ENCODE results near the gene PCLO.
"Not testable (repeated sequence)": the region's sequence is repeated elsewhere in the genome, so short reads cannot be mapped to it uniquely, and the experiment has no call there.

PCLO gene

GRCh38 chr7:83111391-83111790 is 51.3 kb downstream of the PCLO start:
- no peak for ATAC-seq (ENCODE audit: low read depth)
- Mint-ChIP-seq H3K36me3 (no peaks in the 10 kb centered on the region), H3K27me3 (no peaks in the 10 kb centered on the region)

GRCh38 chr7:83109352-83109751 is 53.3 kb downstream of the PCLO start:
- DNase-seq (ENCODE audit: low spot score in 2 of 2) (no peak), ATAC-seq (ENCODE audit: low read depth) (no peak)
- Mint-ChIP-seq H3K27ac (no peak overlapping the region), H3K36me3 (no peaks in the 10 kb centered on the region), H3K4me1 (no peaks in the 10 kb centered on the region), H3K27me3 (no peaks in the 10 kb centered on the region), H3K9me3 (peaks cover 3% of the 10 kb centered on the region), H3K4me3 (no peak overlapping the region)

More at GRCh38 chr7:83111391-83111790, 51.3 kb downstream of the PCLO start:
- DNase-seq (ENCODE audit: low spot score in 2 of 2), result no peak
- Mint-ChIP-seq H3K9me3 (peaks cover 3% of the 10 kb centered on the region), H3K4me3 (no peak overlapping the region), H3K4me1 (no peaks in the 10 kb centered on the region), H3K27ac (no peak overlapping the region)

GRCh38 chr7:83105948-83106347 is 56.7 kb downstream of the PCLO start:
- Mint-ChIP-seq H3K9me3 (peaks cover 2% of the 10 kb centered on the region), H3K27ac (no peak overlapping the region), H3K27me3 (no peaks in the 10 kb centered on the region), H3K36me3 (no peaks in the 10 kb centered on the region), H3K4me3 (no peak overlapping the region), H3K4me1 (no peaks in the 10 kb centered on the region)
- ATAC-seq (ENCODE audit: low read depth) (no peak), DNase-seq (ENCODE audit: low spot score in 2 of 2) (no peak)

GRCh38 chr7:83105063-83105462 is 57.6 kb downstream of the PCLO start:
- H3K4me3 Mint-ChIP-seq, result no peak overlapping the region
- no peaks in the 10 kb centered on the region for H3K4me1 Mint-ChIP-seq
- ATAC-seq (ENCODE audit: low read depth) (no peak), DNase-seq (ENCODE audit: low spot score in 2 of 2) (no peak)
- no peak overlapping the region for H3K27ac Mint-ChIP-seq
- H3K9me3 Mint-ChIP-seq, result peaks cover 2% of the 10 kb centered on the region
- H3K36me3 Mint-ChIP-seq, result no peaks in the 10 kb centered on the region
- no peaks in the 10 kb centered on the region for H3K27me3 Mint-ChIP-seq

- H3K9me3 Mint-ChIP-seq, result peaks cover 3% of the 10 kb centered on the region
- DNase-seq (ENCODE audit: low spot score in 2 of 2) (no peak), ATAC-seq (ENCODE audit: low read depth) (no peak)
- no peaks in the 10 kb centered on the region for H3K27me3 Mint-ChIP-seq
- H3K4me3 Mint-ChIP-seq, result no peak overlapping the region
- H3K27ac Mint-ChIP-seq, result no peak overlapping the region
- no peaks in the 10 kb centered on the region for H3K4me1 Mint-ChIP-seq
- no peaks in the 10 kb centered on the region for H3K36me3 Mint-ChIP-seq
Measured at GRCh38 chr7:83101530-83101929, 61.2 kb downstream of the PCLO start.

- ATAC-seq (ENCODE audit: low read depth) (no peak), DNase-seq (ENCODE audit: low spot score in 2 of 2) (no peak)
- H3K4me3 Mint-ChIP-seq, result no peak overlapping the region
- H3K9me3 Mint-ChIP-seq, result peaks cover 3% of the 10 kb centered on the region
- H3K4me1 Mint-ChIP-seq, result no peaks in the 10 kb centered on the region
- no peaks in the 10 kb centered on the region for H3K27me3 Mint-ChIP-seq
- no peaks in the 10 kb centered on the region for H3K36me3 Mint-ChIP-seq
- H3K27ac Mint-ChIP-seq, result no peak overlapping the region
Measured at GRCh38 chr7:83096065-83096580, 66.6 kb downstream of the PCLO start.

- no peak for ATAC-seq (ENCODE audit: low read depth)
- Mint-ChIP-seq H3K4me1 (no peaks in the 10 kb centered on the region), H3K27me3 (no peaks in the 10 kb centered on the region), H3K4me3 (no peak overlapping the region), H3K27ac (no peak overlapping the region), H3K36me3 (no peaks in the 10 kb centered on the region), H3K9me3 (no peaks in the 10 kb centered on the region)
- no peak for DNase-seq (ENCODE audit: low spot score in 2 of 2)
Measured at GRCh38 chr7:83085299-83085698, 77.4 kb downstream of the PCLO start.

GRCh38 chr7:83079879-83080278 is 82.8 kb downstream of the PCLO start:
- not testable (repeated sequence) for H3K27me3 Mint-ChIP-seq; H3K36me3 Mint-ChIP-seq; H3K27ac Mint-ChIP-seq; DNase-seq (ENCODE audit: low spot score in 2 of 2); H3K4me1 Mint-ChIP-seq; H3K9me3 Mint-ChIP-seq; ATAC-seq (ENCODE audit: low read depth); H3K4me3 Mint-ChIP-seq

- no peaks in the 10 kb centered on the region for H3K36me3 Mint-ChIP-seq
- H3K4me1 Mint-ChIP-seq, result no peaks in the 10 kb centered on the region
Measured at GRCh38 chr7:83077328-83077727, 85.4 kb downstream of the PCLO start.

GRCh38 chr7:83072576-83073517 is 89.8 kb downstream of the PCLO start:
- Mint-ChIP-seq H3K27me3 (no peaks in the 10 kb centered on the region), H3K4me1 (no peaks in the 10 kb centered on the region), H3K27ac (no peak overlapping the region), H3K4me3 (no peak overlapping the region), H3K9me3 (peaks cover 4% of the 10 kb centered on the region), H3K36me3 (no peaks in the 10 kb centered on the region)
- ATAC-seq (ENCODE audit: low read depth) (no peak), DNase-seq (ENCODE audit: low spot score in 2 of 2) (no peak)

More at GRCh38 chr7:83077328-83077727, 85.4 kb downstream of the PCLO start:
- Mint-ChIP-seq H3K4me3 (no peak overlapping the region), H3K27ac (no peak overlapping the region), H3K27me3 (no peaks in the 10 kb centered on the region), H3K9me3 (peaks cover 2% of the 10 kb centered on the region)
- DNase-seq (ENCODE audit: low spot score in 2 of 2) (no peak), ATAC-seq (ENCODE audit: low read depth) (no peak)

GRCh38 chr7:83065714-83066113 is 97.0 kb downstream of the PCLO start:
- Mint-ChIP-seq H3K4me1 (no peaks in the 10 kb centered on the region), H3K27ac (no peak overlapping the region), H3K36me3 (no peaks in the 10 kb centered on the region), H3K9me3 (peaks cover 2% of the 10 kb centered on the region), H3K4me3 (no peak overlapping the region), H3K27me3 (no peaks in the 10 kb centered on the region)
- ATAC-seq (ENCODE audit: low read depth) (no peak), DNase-seq (ENCODE audit: low spot score in 2 of 2) (no peak)

- H3K4me3 Mint-ChIP-seq, result no peak overlapping the region
- no peak for ATAC-seq (ENCODE audit: low read depth)
- H3K36me3 Mint-ChIP-seq, result no peaks in the 10 kb centered on the region
- no peaks in the 10 kb centered on the region for H3K27me3 Mint-ChIP-seq
- no peak overlapping the region for H3K27ac Mint-ChIP-seq
- H3K9me3 Mint-ChIP-seq, result peaks cover 2% of the 10 kb centered on the region
- no peak for DNase-seq (ENCODE audit: low spot score in 2 of 2)
- no peaks in the 10 kb centered on the region for H3K4me1 Mint-ChIP-seq
Measured at GRCh38 chr7:83060218-83060617, 102.5 kb downstream of the PCLO start.

- ATAC-seq (ENCODE audit: low read depth) (no peak), DNase-seq (ENCODE audit: low spot score in 2 of 2) (no peak)
- H3K4me1 Mint-ChIP-seq, result no peaks in the 10 kb centered on the region
- no peaks in the 10 kb centered on the region for H3K36me3 Mint-ChIP-seq
- H3K9me3 Mint-ChIP-seq, result peaks cover 2% of the 10 kb centered on the region
- H3K4me3 Mint-ChIP-seq, result no peak overlapping the region
- H3K27ac Mint-ChIP-seq, result no peak overlapping the region
- H3K27me3 Mint-ChIP-seq, result no peaks in the 10 kb centered on the region
Measured at GRCh38 chr7:83058667-83059066, 104.0 kb downstream of the PCLO start.

- Mint-ChIP-seq H3K27me3 (no peaks in the 10 kb centered on the region), H3K4me1 (peaks cover 3% of the 10 kb centered on the region), H3K4me3 (no peak overlapping the region), H3K36me3 (no peaks in the 10 kb centered on the region), H3K27ac (no peak overlapping the region), H3K9me3 (no peaks in the 10 kb centered on the region)
- DNase-seq (ENCODE audit: low spot score in 2 of 2) (no peak), ATAC-seq (ENCODE audit: low read depth) (no peak)
Measured at GRCh38 chr7:83055197-83055596, 107.5 kb downstream of the PCLO start.

- Mint-ChIP-seq H3K4me1 (peaks cover 3% of the 10 kb centered on the region), H3K4me3 (no peak overlapping the region), H3K27ac (no peak overlapping the region), H3K36me3 (no peaks in the 10 kb centered on the region), H3K27me3 (no peaks in the 10 kb centered on the region), H3K9me3 (peaks cover 2% of the 10 kb centered on the region)
- ATAC-seq (ENCODE audit: low read depth) (no peak), DNase-seq (ENCODE audit: low spot score in 2 of 2) (no peak)
Measured at GRCh38 chr7:83054472-83054871, 108.2 kb downstream of the PCLO start.

Measured in memory B cell (primary cell).